ENCODE data around the gene PCYOX1L. TPM values are rescaled to one million over a fixed set of nuclear protein-coding genes. Genes with fewer than 3 reads are reported as not detected.

PCYOX1L gene, protein sequence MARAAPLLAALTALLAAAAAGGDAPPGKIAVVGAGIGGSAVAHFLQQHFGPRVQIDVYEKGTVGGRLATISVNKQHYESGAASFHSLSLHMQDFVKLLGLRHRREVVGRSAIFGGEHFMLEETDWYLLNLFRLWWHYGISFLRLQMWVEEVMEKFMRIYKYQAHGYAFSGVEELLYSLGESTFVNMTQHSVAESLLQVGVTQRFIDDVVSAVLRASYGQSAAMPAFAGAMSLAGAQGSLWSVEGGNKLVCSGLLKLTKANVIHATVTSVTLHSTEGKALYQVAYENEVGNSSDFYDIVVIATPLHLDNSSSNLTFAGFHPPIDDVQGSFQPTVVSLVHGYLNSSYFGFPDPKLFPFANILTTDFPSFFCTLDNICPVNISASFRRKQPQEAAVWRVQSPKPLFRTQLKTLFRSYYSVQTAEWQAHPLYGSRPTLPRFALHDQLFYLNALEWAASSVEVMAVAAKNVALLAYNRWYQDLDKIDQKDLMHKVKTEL
- total RNA-seq, result 1 to 10 TPM; 4.7 to 7.0 (median 6.2) TPM
- polyA plus RNA-seq, result 3.7 TPM
- long read RNA-seq, donor 1, full-length matches to known transcripts, result 19 of 21 reads
- long read RNA-seq, donor 1, partial matches to known transcripts, result 2 of 21 reads
- long read RNA-seq, donor 1, other reads (novel, unspliced or antisense), result 0 of 21 reads
- long read RNA-seq, donor 2, transcript PCYOX1L-201 (6 exons, 2,546 nt), result major isoform, 7 of 8 reads
- long read RNA-seq, donor 2, partial matches to known transcripts, result 0 of 8 reads
- long read RNA-seq, donor 2, other reads (novel, unspliced or antisense), result 1 of 8 reads
- long read RNA-seq, donor 3, full-length matches to known transcripts, result 37 of 39 reads
- long read RNA-seq, donor 3, partial matches to known transcripts, result 1 of 39 reads
- long read RNA-seq, donor 3, other reads (novel, unspliced or antisense), result 1 of 39 reads
- long read RNA-seq, donor 4, transcript PCYOX1L-201 (6 exons, 2,546 nt), result major isoform, 9 of 10 reads
- long read RNA-seq, donor 4, partial matches to known transcripts, result 0 of 10 reads
- long read RNA-seq, donor 4, other reads (novel, unspliced or antisense), result 1 of 10 reads

DNA sequence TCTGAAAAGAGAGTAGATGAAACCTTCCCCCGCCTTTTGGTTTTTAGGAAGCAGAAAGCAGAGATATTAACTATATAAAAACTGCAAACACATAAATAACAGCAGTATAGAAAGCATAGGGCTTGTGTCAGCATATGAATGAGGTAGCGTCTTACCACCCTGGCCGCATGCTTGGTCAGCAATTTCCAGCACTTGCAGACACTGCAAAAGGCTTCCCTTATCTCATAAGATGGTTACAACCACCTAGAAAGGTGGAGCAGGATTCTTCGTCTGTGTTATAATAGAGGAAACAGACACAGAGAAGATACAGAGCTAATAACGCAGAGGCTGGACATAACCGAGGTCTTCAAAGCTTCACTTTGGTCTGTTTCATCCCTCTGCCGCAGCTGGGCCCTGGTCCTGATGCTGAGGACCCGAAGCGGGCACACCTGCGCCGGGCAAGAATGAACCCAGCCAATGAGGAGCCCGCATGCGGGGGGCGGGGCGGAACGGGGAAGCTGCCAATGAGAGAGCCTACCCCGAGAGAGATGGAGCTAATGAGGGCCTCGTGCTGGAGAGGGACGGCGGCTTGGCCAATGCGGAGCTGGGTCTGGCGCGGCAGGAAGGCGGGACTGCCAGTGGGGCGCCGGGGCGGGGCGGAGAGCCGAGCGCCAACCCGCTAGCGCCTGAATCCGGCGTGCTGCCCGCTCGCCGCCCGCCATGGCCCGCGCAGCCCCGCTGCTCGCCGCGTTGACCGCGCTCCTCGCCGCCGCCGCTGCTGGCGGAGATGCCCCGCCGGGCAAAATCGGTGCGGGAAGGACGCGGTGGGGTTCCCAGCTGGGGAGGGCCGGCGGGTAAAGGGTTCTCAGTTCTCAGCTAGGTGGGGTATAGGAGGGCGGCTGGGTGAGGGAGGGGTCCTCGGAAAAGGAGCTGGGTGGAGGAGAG lies at the start of gene PCYOX1L:
Gene PCYOX1L (plus strand): TSS at position 677 of the 924 bp plus-strand sequence. CDS start 23 bp downstream, at position 700.
- ATAC-seq, result peak; percentile 99
- intact Hi-C loops (cut with DNase I), result no loop called here

DNA sequence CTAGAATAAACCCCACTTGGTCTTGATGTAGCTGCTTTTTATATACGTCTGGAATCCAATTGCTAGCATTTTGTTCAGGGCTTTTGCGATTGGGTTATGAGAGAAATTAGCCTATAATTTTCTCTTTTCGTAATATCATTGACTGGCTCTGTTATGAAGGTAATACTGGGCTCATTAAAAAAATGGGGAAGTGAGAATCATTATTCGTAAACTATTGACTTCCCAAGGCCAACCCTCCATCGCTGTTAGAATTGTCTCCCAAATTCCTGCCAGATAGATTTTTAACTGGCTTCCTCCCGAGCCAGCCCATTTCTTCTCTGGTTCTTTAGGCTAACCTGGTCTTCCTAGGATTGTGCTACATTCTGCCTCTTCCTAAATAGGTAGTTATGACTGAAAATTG lies 48.5 kb upstream of the PCYOX1L start:
- H3K4me1 ChIP-seq (ENCODE audit: control insufficient read depth, insufficient read depth, low read length), result no peaks in the 10 kb centered on the region
- no peak for DNase-seq
- no peaks in the 10 kb centered on the region for H3K9me3 ChIP-seq (ENCODE audit: control insufficient read depth, low read length)

More for the DNA sequence above, at the start of gene PCYOX1L:
- H3K27me3 ChIP-seq (ENCODE audit: control insufficient read depth, insufficient read depth), result no peaks in the 10 kb centered on the region
- H3K27ac ChIP-seq (ENCODE audit: low read length), result peak within 1 kb of the TSS; percentile 44
- H3K4me1 ChIP-seq (ENCODE audit: control insufficient read depth, insufficient read depth, low read length), result no peaks in the 10 kb centered on the region
- 2% methylated on average over 61 of the region's 61 CpGs for WGBS
- peak; percentile 97 to 99 (median 98) for DNase-seq
- peak within 1 kb of the TSS; percentile 46 for H3K4me3 ChIP-seq (ENCODE audit: low read length)
- H3K9me3 ChIP-seq (ENCODE audit: control insufficient read depth, low read length), result no peaks in the 10 kb centered on the region

DNA sequence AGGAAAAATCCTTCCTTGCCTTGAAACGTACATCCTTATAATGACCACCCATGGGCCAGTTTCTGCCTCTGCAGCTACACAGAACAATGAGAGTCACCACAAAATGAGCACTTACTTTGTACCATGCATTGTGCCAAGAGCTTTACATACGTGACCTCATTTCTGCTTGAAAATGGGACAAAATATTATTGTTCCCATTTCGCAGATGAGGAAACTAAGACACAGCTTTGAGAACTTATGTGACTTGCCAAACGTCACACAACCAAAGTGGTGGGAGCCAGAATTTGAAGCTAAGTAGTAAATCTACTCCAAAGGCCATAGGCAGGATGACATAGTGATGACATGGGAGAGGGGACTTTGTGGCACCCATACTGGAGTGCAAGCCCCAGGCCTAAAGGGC lies 47.4 kb upstream of the PCYOX1L start:
- no peaks in the 10 kb centered on the region for H3K9me3 ChIP-seq (ENCODE audit: control insufficient read depth, low read length)
- no peak for DNase-seq
- 80% methylated on average over 4 of the region's 4 CpGs for WGBS
- intact Hi-C loops (cut with DNase I), result no loop called here
- H3K4me3 ChIP-seq (ENCODE audit: low read length), result no peak overlapping the region
- H3K27ac ChIP-seq (ENCODE audit: low read length), result no peak overlapping the region
- no peaks in the 10 kb centered on the region for H3K4me1 ChIP-seq (ENCODE audit: control insufficient read depth, insufficient read depth, low read length)
- ATAC-seq, result peak in 1 of 2 donors; percentile 16
- no peaks in the 10 kb centered on the region for H3K27me3 ChIP-seq (ENCODE audit: control insufficient read depth, insufficient read depth)

More for the DNA sequence above, 48.5 kb upstream of the PCYOX1L start:
- intact Hi-C loops (cut with DNase I), result no loop called here
- H3K4me3 ChIP-seq (ENCODE audit: low read length), result no peak overlapping the region
- H3K27me3 ChIP-seq (ENCODE audit: control insufficient read depth, insufficient read depth), result no peaks in the 10 kb centered on the region
- H3K27ac ChIP-seq (ENCODE audit: low read length), result no peak overlapping the region
- no peak for ATAC-seq
- WGBS, result 78% methylated on average over 6 of the region's 6 CpGs

DNA sequence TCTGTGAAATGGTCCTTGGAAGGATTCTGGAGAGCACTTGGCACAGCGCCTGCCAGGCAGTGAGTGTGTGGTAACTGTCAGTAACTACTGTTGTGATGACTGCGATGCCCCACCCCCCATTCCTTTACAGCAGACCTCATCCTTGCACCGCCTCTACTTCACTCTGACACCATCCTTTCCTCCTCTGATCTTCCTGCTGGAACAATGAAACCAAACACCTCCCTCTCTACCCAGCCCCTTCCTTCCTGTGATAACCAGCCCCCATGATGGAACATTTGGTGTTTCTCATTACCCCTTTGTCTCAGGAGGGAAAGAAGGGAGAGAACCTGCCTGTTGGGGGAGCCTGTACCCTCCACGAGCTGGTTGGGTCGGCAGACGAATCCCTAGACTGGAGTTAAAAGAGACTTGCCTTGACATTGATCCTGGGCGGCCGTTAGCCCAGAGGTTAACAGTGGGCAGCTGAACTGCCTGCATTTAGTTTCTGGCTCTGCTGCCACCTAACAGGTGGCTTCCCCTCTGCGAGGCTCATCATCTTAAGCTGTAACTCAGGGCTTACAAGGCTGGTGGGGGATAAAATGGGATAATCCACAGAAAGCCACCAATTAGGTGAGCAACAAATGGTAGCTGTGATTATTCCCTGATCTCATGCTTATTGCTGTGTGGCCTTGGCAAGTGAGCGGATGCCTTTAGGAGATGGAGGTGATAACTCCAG lies 46.7 kb upstream of the PCYOX1L start:
- Histone ChIP-seq H3K9me3 (ENCODE audit: control insufficient read depth, low read length) (no peaks in the 10 kb centered on the region), H3K4me3 (ENCODE audit: low read length) (no peak overlapping the region), H3K27ac (ENCODE audit: low read length) (no peak overlapping the region), H3K27me3 (ENCODE audit: control insufficient read depth, insufficient read depth) (no peaks in the 10 kb centered on the region), H3K4me1 (ENCODE audit: control insufficient read depth, insufficient read depth, low read length) (no peaks in the 10 kb centered on the region)
- peak; percentile 69 to 93 for ATAC-seq
- DNase-seq, result peak; percentile 77 to 87 (median 83)
- intact Hi-C loops (cut with DNase I), result no loop called here
- 56% methylated on average over 10 of the region's 10 CpGs for WGBS

DNA sequence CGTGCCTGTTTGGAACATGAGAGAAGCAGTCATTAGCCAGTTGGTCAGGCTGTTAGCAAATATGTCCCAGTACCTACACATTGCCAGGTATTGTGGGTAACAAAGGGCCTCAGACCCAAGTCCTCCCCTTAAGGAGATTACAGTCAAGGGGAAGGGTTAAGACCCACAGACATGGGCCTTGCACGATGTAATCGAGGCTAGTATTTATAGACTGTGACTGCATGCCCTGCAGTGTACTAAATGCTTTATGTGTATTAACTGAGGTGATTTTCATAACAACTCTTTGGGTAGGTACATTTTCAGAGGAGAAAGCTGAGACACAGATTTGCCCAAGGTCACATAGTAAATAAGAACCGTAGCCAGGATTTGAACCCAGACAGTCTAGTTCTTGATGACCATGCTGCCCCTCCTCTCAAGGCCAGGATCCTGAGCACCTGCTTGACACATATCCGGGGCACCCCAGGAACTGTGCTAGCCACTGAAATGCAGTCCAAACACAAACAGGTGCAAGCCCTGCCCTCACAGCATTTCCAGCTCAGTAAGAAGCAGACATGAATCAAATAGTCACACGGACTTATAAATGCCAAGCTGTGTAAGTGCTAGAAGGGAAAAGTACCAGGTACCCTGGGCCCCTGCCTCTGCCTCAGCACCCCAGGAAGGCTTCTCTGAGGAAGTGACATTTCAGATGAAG lies 44.5 kb upstream of the PCYOX1L start:
- H3K27ac ChIP-seq (ENCODE audit: low read length), result peak overlapping the region; percentile 13
- no peaks in the 10 kb centered on the region for H3K9me3 ChIP-seq (ENCODE audit: control insufficient read depth, low read length)
- DNase-seq (no peak), ATAC-seq (no peak)
- H3K27me3 ChIP-seq (ENCODE audit: control insufficient read depth, insufficient read depth), result no peaks in the 10 kb centered on the region
- no peak overlapping the region for H3K4me3 ChIP-seq (ENCODE audit: low read length)
- 75% methylated on average over 6 of the region's 6 CpGs for WGBS
- no peaks in the 10 kb centered on the region for H3K4me1 ChIP-seq (ENCODE audit: control insufficient read depth, insufficient read depth, low read length)
- intact Hi-C loops (cut with DNase I), result no loop called here

DNA sequence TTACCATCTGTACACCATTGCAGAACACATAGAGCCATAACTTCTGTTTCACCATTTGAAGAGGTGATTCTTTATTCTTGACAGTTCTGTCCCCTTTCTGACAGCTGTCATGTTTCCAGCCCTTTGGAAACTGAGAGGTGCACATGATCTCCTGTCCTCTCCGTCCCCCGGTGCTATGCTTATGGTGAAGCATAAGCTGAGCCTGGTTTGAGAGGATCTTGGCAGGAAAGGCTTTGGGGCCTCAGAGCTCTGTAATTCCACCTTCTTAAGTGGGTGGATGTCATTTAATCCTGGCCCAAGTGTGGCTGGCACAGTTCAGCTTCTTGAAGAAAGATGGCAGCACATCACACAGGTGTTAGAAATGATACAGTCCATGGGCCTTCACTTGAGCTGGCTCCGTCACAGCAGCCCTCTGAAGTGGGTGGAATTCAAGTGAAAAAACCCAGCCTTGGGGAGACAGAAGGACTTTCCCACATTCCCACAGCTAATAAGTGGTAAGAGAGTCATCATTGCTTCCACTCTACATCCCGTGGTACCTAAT lies 43.2 kb upstream of the PCYOX1L start:
- no peak overlapping the region for H3K4me3 ChIP-seq (ENCODE audit: low read length)
- intact Hi-C loops (cut with DNase I), result loop anchor here in 1 of 4 donors (5.0 kb wide), 1 partner anchor 53 kb away; no protein-coding TSS in a partner anchor

DNA sequence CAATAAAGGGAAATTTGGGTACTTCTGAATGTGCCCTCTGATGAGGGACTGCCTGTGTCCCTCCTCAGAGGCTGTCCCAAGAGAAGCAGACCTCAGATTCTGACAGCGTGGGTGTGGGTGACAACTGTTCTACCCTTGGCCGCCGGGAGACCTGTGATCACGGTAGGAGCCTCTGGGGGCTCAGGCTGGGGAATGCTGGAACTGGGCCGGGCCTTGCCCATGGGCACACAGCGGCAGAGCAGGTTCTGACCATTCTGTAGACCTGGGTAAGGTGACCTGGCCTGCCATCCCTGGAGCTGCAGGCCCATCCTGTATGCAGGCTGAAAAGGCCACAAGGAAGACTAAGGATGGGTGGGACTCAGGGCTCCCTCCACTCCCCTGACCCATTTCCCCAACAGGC lies 42.1 kb upstream of the PCYOX1L start:
- no peaks in the 10 kb centered on the region for H3K9me3 ChIP-seq (ENCODE audit: control insufficient read depth, low read length)
- H3K4me1 ChIP-seq (ENCODE audit: control insufficient read depth, insufficient read depth, low read length), result peaks cover 5% of the 10 kb centered on the region
- no peak overlapping the region for H3K27ac ChIP-seq (ENCODE audit: low read length)
- DNase-seq, result no peak
- no peak for ATAC-seq
- intact Hi-C loops (cut with DNase I), result loop anchor here in 1 of 4 donors (5.0 kb wide), 1 partner anchor 52 kb away; no protein-coding TSS in a partner anchor
- 89% methylated on average over 6 of the region's 6 CpGs for WGBS
- no peak overlapping the region for H3K4me3 ChIP-seq (ENCODE audit: low read length)
- no peaks in the 10 kb centered on the region for H3K27me3 ChIP-seq (ENCODE audit: control insufficient read depth, insufficient read depth)

More for the DNA sequence above, 43.2 kb upstream of the PCYOX1L start:
- 80% methylated on average over 4 of the region's 4 CpGs for WGBS
- H3K4me1 ChIP-seq (ENCODE audit: control insufficient read depth, insufficient read depth, low read length), result no peaks in the 10 kb centered on the region
- H3K27ac ChIP-seq (ENCODE audit: low read length), result peak overlapping the region; percentile 14
- H3K9me3 ChIP-seq (ENCODE audit: control insufficient read depth, low read length), result no peaks in the 10 kb centered on the region
- no peak for ATAC-seq
- no peaks in the 10 kb centered on the region for H3K27me3 ChIP-seq (ENCODE audit: control insufficient read depth, insufficient read depth)
- no peak for DNase-seq

DNA sequence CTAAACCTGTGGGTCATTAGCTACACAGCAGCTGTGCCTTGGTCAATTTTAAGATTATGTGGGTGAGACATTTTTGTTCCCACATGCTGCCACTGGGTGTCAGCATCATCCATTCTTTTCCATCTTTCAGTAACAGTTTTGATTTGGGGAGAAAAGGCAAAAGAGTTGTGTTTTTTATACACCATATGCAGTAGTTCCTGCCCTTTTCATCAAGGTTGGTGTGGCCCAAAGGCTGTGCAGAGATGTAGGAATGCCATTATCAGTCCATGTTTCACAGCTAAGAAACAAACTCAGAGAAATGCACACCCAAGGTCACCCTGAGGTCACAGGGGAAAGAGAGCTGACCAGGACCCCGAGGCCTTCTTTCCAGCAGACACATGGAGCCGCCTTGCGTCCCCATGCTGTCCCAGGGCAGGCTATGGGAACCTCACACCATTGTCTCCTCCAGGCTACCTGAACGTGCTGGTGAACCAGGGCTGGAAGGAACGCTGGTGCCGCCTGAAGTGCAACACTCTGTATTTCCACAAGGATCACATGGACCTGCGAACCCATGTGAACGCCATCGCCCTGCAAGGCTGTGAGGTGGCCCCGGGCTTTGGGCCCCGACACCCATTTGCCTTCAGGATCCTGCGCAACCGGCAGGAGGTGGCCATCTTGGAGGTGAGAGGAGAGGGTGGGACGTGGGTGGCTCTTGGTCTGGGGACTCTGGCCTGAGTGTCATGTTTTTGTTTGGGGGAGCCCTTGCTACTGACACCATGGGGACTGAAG lies 40.4 kb upstream of the PCYOX1L start:
- Histone ChIP-seq H3K9me3 (ENCODE audit: control insufficient read depth, low read length) (no peaks in the 10 kb centered on the region), H3K4me3 (ENCODE audit: low read length) (no peak overlapping the region), H3K4me1 (ENCODE audit: control insufficient read depth, insufficient read depth, low read length) (peaks cover 5% of the 10 kb centered on the region), H3K27ac (ENCODE audit: low read length) (peak overlapping the region; percentile 15), H3K27me3 (ENCODE audit: control insufficient read depth, insufficient read depth) (no peaks in the 10 kb centered on the region)
- intact Hi-C loops (cut with DNase I), result loop anchor here in 1 of 4 donors (5.0 kb wide), 1 partner anchor 50 kb away; no protein-coding TSS in a partner anchor
- ATAC-seq (no peak), DNase-seq (no peak)
- WGBS, result 81% methylated on average over 14 of the region's 14 CpGs

Measured in right cardiac atrium (tissue), 5 donors.